Astrocyte (in vitro differentiated cells and primary cell): Measurements from ENCODE around the gene HSPA4. TPM values are rescaled to one million over a fixed set of nuclear protein-coding genes. Genes with fewer than 3 reads are reported as not detected.

Source experiments
- DNase-seq: peaks from one replicate; pipeline ENCODE4 v3.0.0-alpha.2; 2010; ENCODE audit warnings: low read depth
- FAIRE-seq: peaks from 2 replicates; lab custom pipeline; 2011; peaks lifted over from hg19 to GRCh38; lab: Jason Lieb, UNC
- H2AFZ ChIP-seq: 2 replicates; pipeline ENCODE4 v1.6.0; 2012; ENCODE audit warnings: low read depth, low read length, inconsistent platforms
- H3K27ac ChIP-seq: 2 replicates; pipeline ENCODE4 v1.5.1; 2011; ENCODE audit warnings: low read depth, low read length, inconsistent platforms
- H3K27me3 ChIP-seq: 2 replicates; pipeline ENCODE4 v1.6.0; 2011; ENCODE audit warnings: low read length, inconsistent platforms; ENCODE audit not compliant: insufficient read depth
- H3K36me3 ChIP-seq: 2 replicates; pipeline ENCODE4 v1.5.1; 2011; ENCODE audit warnings: low read length, inconsistent platforms; ENCODE audit not compliant: insufficient read depth
- H3K4me1 ChIP-seq: 2 replicates; pipeline ENCODE4 v1.5.1; 2011; ENCODE audit warnings: low read length, inconsistent platforms; ENCODE audit not compliant: insufficient read depth
- H3K4me2 ChIP-seq: 2 replicates; pipeline ENCODE4 v1.6.0; 2012; ENCODE audit warnings: low read length, inconsistent platforms
- H3K4me3 ChIP-seq: 2 replicates; pipeline ENCODE4 v1.5.1; 2011; ENCODE audit warnings: low read depth, mild to moderate bottlenecking, low read length, inconsistent platforms; ENCODE audit not compliant: insufficient read depth
- H3K79me2 ChIP-seq: 2 replicates; pipeline ENCODE4 v1.6.0; 2012; ENCODE audit warnings: mild to moderate bottlenecking, low read length, inconsistent platforms; ENCODE audit not compliant: insufficient read depth
- H3K9ac ChIP-seq: 2 replicates; pipeline ENCODE4 v1.6.0; 2012; ENCODE audit warnings: mild to moderate bottlenecking, low read length, inconsistent platforms
- H3K9me3 ChIP-seq: 2 replicates; pipeline ENCODE4 v1.5.1; 2012; ENCODE audit warnings: low read depth, mild to moderate bottlenecking, low read length, inconsistent platforms; ENCODE audit not compliant: insufficient read depth
- H4K20me1 ChIP-seq: 2 replicates; pipeline ENCODE4 v1.6.0; 2012; ENCODE audit warnings: low read length, inconsistent platforms; ENCODE audit not compliant: insufficient read depth
- H3K27ac Mint-ChIP-seq: one replicate; pipeline ENCODE4 v1.8.0; 2021; ENCODE audit warnings: mild to moderate bottlenecking, mixed read lengths; ENCODE audit not compliant: unreplicated experiment
- H3K27me3 Mint-ChIP-seq: one replicate; pipeline ENCODE4 v1.8.0; 2021; ENCODE audit warnings: low read depth, mixed read lengths; ENCODE audit not compliant: unreplicated experiment
- H3K36me3 Mint-ChIP-seq: one replicate; pipeline ENCODE4 v1.8.0; 2021; ENCODE audit warnings: low read depth, mixed read lengths; ENCODE audit not compliant: unreplicated experiment
- H3K4me1 Mint-ChIP-seq: one replicate; pipeline ENCODE4 v1.8.0; 2021; ENCODE audit warnings: low read depth, mixed read lengths; ENCODE audit not compliant: unreplicated experiment
- H3K4me3 Mint-ChIP-seq: one replicate; pipeline ENCODE4 v1.8.0; 2021; ENCODE audit warnings: mild to moderate bottlenecking, moderate library complexity, mixed read lengths; ENCODE audit not compliant: unreplicated experiment
- H3K9me3 Mint-ChIP-seq: one replicate; pipeline ENCODE4 v1.8.0; 2021; ENCODE audit warnings: mild to moderate bottlenecking, mixed read lengths; ENCODE audit not compliant: unreplicated experiment
- CTCF ChIP-seq: IDR thresholded peaks from 2 replicates; pipeline ENCODE4 v1.5.1; 2011; ENCODE audit warnings: low read depth, mild to moderate bottlenecking, inconsistent platforms, low read length, moderate library complexity; ENCODE audit not compliant: insufficient read depth
- EZH2 ChIP-seq: IDR thresholded peaks from 2 replicates; pipeline ENCODE4 v1.6.1; 2012; ENCODE audit warnings: mild to moderate bottlenecking, low read length, inconsistent platforms; ENCODE audit not compliant: insufficient read depth
- total RNA-seq: library from RNA; stranded (reverse); gene quantifications from 2 replicates; pipeline ENCODE4 v1.2.1, GENCODE V29; 2021

HSPA4 gene
- total RNA-seq, 1 donor from 2014 or later: 210 TPM

- Histone ChIP-seq H3K9ac (no peak overlapping the region), H3K79me2 (no peaks in the 10 kb centered on the region), H3K4me2 (no peak overlapping the region), H3K9me3 (no peaks in the 10 kb centered on the region), H3K4me1 (peaks cover 10% of the 10 kb centered on the region), H2AFZ (no peak overlapping the region), H3K27me3 (no peaks in the 10 kb centered on the region), H3K36me3 (no peaks in the 10 kb centered on the region), H4K20me1 (no peaks in the 10 kb centered on the region), H3K27ac (no peak overlapping the region), H3K4me3 (no peak overlapping the region)
- Mint-ChIP-seq H3K27ac (no peak overlapping the region), H3K36me3 (no peaks in the 10 kb centered on the region), H3K9me3 (peaks cover 2% of the 10 kb centered on the region), H3K4me1 (peaks cover 12% of the 10 kb centered on the region), H3K27me3 (peaks cover 19% of the 10 kb centered on the region), H3K4me3 (no peak overlapping the region)
- no peak for FAIRE-seq
- DNase-seq: no peak
- no peak for TF ChIP-seq EZH2
- no peak for TF ChIP-seq CTCF
Observed at GRCh38 chr5:133117166-133117911, 65.5 kb downstream of the HSPA4 start.

GRCh38 chr5:133117912-133118445 is 66.2 kb downstream of the HSPA4 start:
- Histone ChIP-seq H3K9ac (no peak overlapping the region), H3K27me3 (no peaks in the 10 kb centered on the region), H3K36me3 (no peaks in the 10 kb centered on the region), H4K20me1 (no peaks in the 10 kb centered on the region), H3K79me2 (no peaks in the 10 kb centered on the region), H3K4me2 (no peak overlapping the region), H3K4me3 (no peak overlapping the region), H3K9me3 (no peaks in the 10 kb centered on the region), H3K4me1 (peaks cover 9% of the 10 kb centered on the region), H2AFZ (no peak overlapping the region), H3K27ac (no peak overlapping the region)
- Mint-ChIP-seq H3K36me3 (no peaks in the 10 kb centered on the region), H3K4me1 (peaks cover 12% of the 10 kb centered on the region), H3K4me3 (no peak overlapping the region), H3K9me3 (peaks cover 4% of the 10 kb centered on the region), H3K27me3 (peaks cover 25% of the 10 kb centered on the region), H3K27ac (no peak overlapping the region)
- FAIRE-seq (no peak), DNase-seq (no peak)
- TF ChIP-seq EZH2 (no peak), CTCF (no peak)

- no peak for FAIRE-seq
Observed at GRCh38 chr5:133118741-133119140, 66.9 kb downstream of the HSPA4 start.

More at GRCh38 chr5:133118741-133119140, 66.9 kb downstream of the HSPA4 start:
- no peak overlapping the region for H3K4me2 ChIP-seq
- H3K9me3 Mint-ChIP-seq: peaks cover 2% of the 10 kb centered on the region
- H3K27me3 Mint-ChIP-seq: peaks cover 29% of the 10 kb centered on the region
- no peak overlapping the region for H3K27ac ChIP-seq
- H3K9me3 ChIP-seq: no peaks in the 10 kb centered on the region
- H3K9ac ChIP-seq: no peak overlapping the region
- H3K27me3 ChIP-seq: no peaks in the 10 kb centered on the region
- H2AFZ ChIP-seq: no peak overlapping the region
- H3K4me3 ChIP-seq: no peak overlapping the region
- no peaks in the 10 kb centered on the region for H3K79me2 ChIP-seq
- no peak overlapping the region for H3K27ac Mint-ChIP-seq
- DNase-seq: no peak
- H3K36me3 ChIP-seq: no peaks in the 10 kb centered on the region
- H3K4me1 Mint-ChIP-seq: peaks cover 4% of the 10 kb centered on the region
- H3K4me3 Mint-ChIP-seq: no peak overlapping the region
- no peak for TF ChIP-seq CTCF
- no peak for TF ChIP-seq EZH2
- no peaks in the 10 kb centered on the region for H3K36me3 Mint-ChIP-seq
- no peaks in the 10 kb centered on the region for H4K20me1 ChIP-seq
- peaks cover 1% of the 10 kb centered on the region for H3K4me1 ChIP-seq
